Choroid plexus epithelial cell (primary cell): ENCODE results near the gene RPAIN.

Experiments
- DNase-seq: peaks from one replicate; pipeline ENCODE4 v3.0.0-alpha.2; 2010; ENCODE audit warnings: low read depth
- H3K4me3 ChIP-seq: 2 replicates; pipeline ENCODE4 v1.5.1; 2011; ENCODE audit warnings: low read depth, mild to moderate bottlenecking, control low read depth, low read length, moderate library complexity
- CTCF ChIP-seq: conservative IDR thresholded peaks from 2 replicates; pipeline ENCODE4 v1.5.1; 2011; ENCODE audit warnings: low read depth, mild to moderate bottlenecking, control low read depth, inconsistent platforms, low read length, moderate library complexity

The RPAIN gene

GRCh38 chr17:5419959-5420653 is at the start of gene RPAIN:
Gene RPAIN (plus strand): TSS chr17:5420182. CDS start chr17:5420211, 29 bp downstream.
- peak within 1 kb of the TSS; percentile 90 for H3K4me3 ChIP-seq
- DNase-seq, result peak; percentile 91
- no peak for TF ChIP-seq CTCF

GRCh38 chr17:5370411-5370810 is 49.6 kb upstream of the RPAIN start:
- no peak overlapping the region for H3K4me3 ChIP-seq
- no peak for TF ChIP-seq CTCF
- DNase-seq, result no peak

GRCh38 chr17:5373112-5373511 is 46.9 kb upstream of the RPAIN start:
- TF ChIP-seq CTCF, result no peak
- H3K4me3 ChIP-seq, result no peak overlapping the region
- DNase-seq, result no peak

GRCh38 chr17:5378566-5379207 is 41.3 kb upstream of the RPAIN start:
- no peak for DNase-seq
- no peak overlapping the region for H3K4me3 ChIP-seq
- TF ChIP-seq CTCF, result no peak

- no peak for TF ChIP-seq CTCF
- H3K4me3 ChIP-seq, result no peak overlapping the region
- DNase-seq, result no peak
These were observed 40.5 kb upstream of the RPAIN start for GRCh38 chr17:5379351-5380107.

GRCh38 chr17:5380491-5381135 is 39.4 kb upstream of the RPAIN start:
- TF ChIP-seq CTCF, result no peak

More at GRCh38 chr17:5380491-5381135, 39.4 kb upstream of the RPAIN start:
- DNase-seq, result peak; percentile 23
- H3K4me3 ChIP-seq, result no peak overlapping the region
